ENCODE measurements around the gene MEIS2. TPM values are rescaled to one million over a fixed set of nuclear protein-coding genes. Genes with fewer than 3 reads are reported as not detected.

MEIS2 gene
- total RNA-seq, result not detected in 2 replicates

DNA sequence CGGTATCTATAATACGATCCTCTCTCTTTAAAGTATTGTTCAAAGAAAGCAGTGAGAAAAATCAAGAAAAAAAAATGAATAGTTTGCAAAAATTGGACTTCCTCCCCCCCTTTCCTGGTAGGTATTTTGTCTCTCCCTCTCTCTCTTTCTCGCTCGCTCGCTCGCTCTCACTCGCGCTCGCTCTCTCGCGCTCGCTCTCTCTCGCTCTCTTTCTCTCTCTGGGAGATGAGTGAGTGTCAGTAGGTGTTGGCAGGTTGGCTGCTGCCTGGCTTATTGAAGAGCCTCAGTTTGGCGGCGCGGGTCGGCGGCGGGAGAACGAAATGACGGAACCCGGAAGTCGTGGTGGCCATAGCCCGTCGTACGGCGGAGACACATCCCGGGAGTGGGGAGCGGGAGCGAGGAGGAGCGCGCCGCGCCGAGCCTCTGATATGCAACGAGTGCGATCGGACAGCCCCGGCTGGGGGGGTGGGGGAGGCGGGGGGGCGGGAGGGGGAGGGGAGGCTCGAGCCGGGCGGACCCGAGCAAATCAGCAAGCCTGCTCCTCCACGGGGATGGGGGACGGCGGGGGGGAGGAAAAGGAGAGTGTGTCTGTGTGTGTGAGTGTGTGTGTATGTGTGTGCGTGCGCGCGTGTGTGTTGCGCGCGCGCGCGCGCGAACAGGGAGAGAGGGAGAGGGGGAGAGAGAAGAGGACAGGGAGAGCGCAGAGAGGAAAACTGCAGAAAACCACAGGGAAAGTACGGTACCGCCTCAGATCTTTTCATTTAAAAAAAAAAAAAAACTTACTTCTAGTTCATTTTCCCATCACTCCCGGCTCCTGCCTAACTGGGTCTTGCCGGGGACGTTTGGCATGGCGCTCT, at the start of gene MEIS2:
TSS of gene MEIS2 (minus strand) at position 441 of the 857 bp plus-strand sequence. CDS start 1,083 bp downstream, outside the sequence.
- Mint-ChIP-seq H3K4me1 (ENCODE audit: low read depth) (peaks cover 25% of the 10 kb centered on the region), H3K36me3 (ENCODE audit: low read depth) (peaks cover 11% of the 10 kb centered on the region), H3K27ac (peak within 1 kb of the TSS; percentile 82), H3K9me3 (peaks cover 9% of the 10 kb centered on the region), H3K4me3 (peak within 1 kb of the TSS; percentile 89), H3K27me3 (ENCODE audit: insufficient read depth) (peaks cover 85% of the 10 kb centered on the region)
- no peak for DNase-seq (ENCODE audit: low spot score)
- intact Hi-C loops (cut with micrococcal nuclease), result no loop called here

GRCh38 chr15:37149146-37149545, 48.8 kb upstream of the MEIS2 start:
- intact Hi-C loops (cut with micrococcal nuclease), result no loop called here
- Mint-ChIP-seq H3K4me1 (ENCODE audit: low read depth) (no peaks in the 10 kb centered on the region), H3K4me3 (no peak overlapping the region), H3K36me3 (ENCODE audit: low read depth) (no peaks in the 10 kb centered on the region), H3K27ac (no peak overlapping the region), H3K9me3 (no peaks in the 10 kb centered on the region), H3K27me3 (ENCODE audit: insufficient read depth) (no peaks in the 10 kb centered on the region)
- DNase-seq (ENCODE audit: low spot score), result no peak

DNA sequence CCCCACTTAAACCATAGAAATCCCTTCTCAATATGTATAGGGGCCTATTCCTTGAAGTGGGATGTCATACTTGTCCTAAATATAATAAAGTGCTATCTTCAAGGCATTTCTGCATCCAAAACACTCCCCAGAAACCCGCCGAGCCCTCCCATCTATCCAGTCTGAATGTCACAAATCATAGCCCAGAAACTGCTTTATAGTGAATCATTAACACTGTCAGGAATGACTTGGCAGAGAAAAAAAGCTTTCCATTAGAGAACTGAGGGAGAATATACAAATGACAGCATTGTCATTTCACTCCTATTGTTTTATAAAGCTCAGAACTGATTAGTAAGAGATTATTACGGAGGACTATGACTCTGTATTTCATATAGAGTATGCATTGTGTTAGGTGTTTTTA, 48.4 kb upstream of the MEIS2 start:
- no peak overlapping the region for H3K27ac Mint-ChIP-seq
- no peaks in the 10 kb centered on the region for H3K9me3 Mint-ChIP-seq
- intact Hi-C loops (cut with micrococcal nuclease), result no loop called here
- H3K27me3 Mint-ChIP-seq (ENCODE audit: insufficient read depth), result no peaks in the 10 kb centered on the region
- H3K36me3 Mint-ChIP-seq (ENCODE audit: low read depth), result no peaks in the 10 kb centered on the region
- no peaks in the 10 kb centered on the region for H3K4me1 Mint-ChIP-seq (ENCODE audit: low read depth)
- no peak overlapping the region for H3K4me3 Mint-ChIP-seq
- no peak for DNase-seq (ENCODE audit: low spot score)

GRCh38 chr15:37143351-37143750, 43.0 kb upstream of the MEIS2 start:
- intact Hi-C loops (cut with micrococcal nuclease), result no loop called here
- Mint-ChIP-seq H3K9me3 (no peaks in the 10 kb centered on the region), H3K36me3 (ENCODE audit: low read depth) (no peaks in the 10 kb centered on the region), H3K4me3 (no peak overlapping the region), H3K4me1 (ENCODE audit: low read depth) (no peaks in the 10 kb centered on the region), H3K27ac (no peak overlapping the region), H3K27me3 (ENCODE audit: insufficient read depth) (no peaks in the 10 kb centered on the region)
- DNase-seq (ENCODE audit: low spot score), result no peak

- Mint-ChIP-seq H3K9me3 (no peaks in the 10 kb centered on the region), H3K27ac (no peak overlapping the region), H3K27me3 (ENCODE audit: insufficient read depth) (peaks cover 3% of the 10 kb centered on the region), H3K4me3 (no peak overlapping the region), H3K4me1 (ENCODE audit: low read depth) (no peaks in the 10 kb centered on the region), H3K36me3 (ENCODE audit: low read depth) (no peaks in the 10 kb centered on the region)
- no peak for DNase-seq (ENCODE audit: low spot score)
- intact Hi-C loops (cut with micrococcal nuclease), result no loop called here
Observed at GRCh38 chr15:37142371-37142770, 42.0 kb upstream of the MEIS2 start.

GRCh38 chr15:37140531-37141058, 40.2 kb upstream of the MEIS2 start:
- Mint-ChIP-seq H3K36me3 (ENCODE audit: low read depth) (no peaks in the 10 kb centered on the region), H3K27me3 (ENCODE audit: insufficient read depth) (peaks cover 3% of the 10 kb centered on the region), H3K27ac (no peak overlapping the region), H3K4me3 (no peak overlapping the region), H3K9me3 (no peaks in the 10 kb centered on the region), H3K4me1 (ENCODE audit: low read depth) (no peaks in the 10 kb centered on the region)
- DNase-seq (ENCODE audit: low spot score), result no peak
- intact Hi-C loops (cut with micrococcal nuclease), result no loop called here

DNA sequence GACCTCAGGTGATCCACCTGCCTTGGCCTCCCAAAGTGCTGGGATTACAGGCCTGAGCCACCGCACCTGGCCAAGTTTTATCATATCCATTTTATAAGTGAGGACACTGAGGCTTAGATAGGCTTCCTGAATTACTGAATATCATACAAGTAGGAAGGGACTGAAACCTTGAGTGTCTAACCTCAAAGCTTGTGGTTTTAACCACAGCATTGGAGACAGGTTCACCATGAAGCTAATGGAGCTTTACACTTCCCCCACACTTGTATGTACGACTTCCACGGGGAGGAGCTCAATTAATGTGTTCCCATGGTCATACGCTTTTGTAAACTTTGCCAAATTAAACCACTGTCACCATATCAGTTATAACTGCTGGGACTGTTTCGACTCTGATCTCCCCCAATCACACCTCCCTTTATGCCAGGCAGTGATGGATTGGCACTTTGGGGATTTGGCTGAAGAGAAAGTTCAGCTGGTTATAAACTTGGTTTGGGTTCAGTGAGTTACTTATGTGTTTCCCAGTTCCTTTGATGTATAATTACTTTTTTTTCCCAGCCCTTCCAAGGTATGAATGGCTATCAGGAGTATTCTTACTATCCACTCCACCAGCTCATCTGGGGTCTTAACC, 38.4 kb upstream of the MEIS2 start:
- Mint-ChIP-seq H3K4me1 (ENCODE audit: low read depth) (no peaks in the 10 kb centered on the region), H3K4me3 (no peak overlapping the region), H3K9me3 (no peaks in the 10 kb centered on the region), H3K36me3 (ENCODE audit: low read depth) (no peaks in the 10 kb centered on the region), H3K27me3 (ENCODE audit: insufficient read depth) (peaks cover 3% of the 10 kb centered on the region), H3K27ac (no peak overlapping the region)
- DNase-seq (ENCODE audit: low spot score), result no peak
- intact Hi-C loops (cut with micrococcal nuclease), result loop anchor here (10.0 kb wide), 1 partner anchor 1624 kb away; no protein-coding TSS in a partner anchor

DNA sequence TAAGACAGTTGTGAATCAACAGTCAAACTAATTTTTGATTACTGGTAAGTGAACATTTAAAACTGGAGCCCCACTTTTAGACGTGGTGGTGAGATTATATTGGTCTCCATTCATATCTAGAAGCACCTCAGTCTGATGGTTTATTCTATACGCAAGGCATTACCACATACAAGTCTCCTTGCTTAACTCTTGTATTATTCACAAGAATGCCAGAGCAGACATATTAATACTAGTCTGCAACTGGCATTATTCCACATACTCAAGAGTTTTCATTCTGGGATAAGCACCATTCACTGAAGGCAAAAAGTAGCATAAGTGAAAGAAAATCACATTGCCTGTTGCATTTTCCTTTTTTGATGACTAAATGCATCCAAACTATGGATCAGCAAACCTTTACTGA, 36.9 kb upstream of the MEIS2 start:
- Mint-ChIP-seq H3K9me3 (no peaks in the 10 kb centered on the region), H3K36me3 (ENCODE audit: low read depth) (no peaks in the 10 kb centered on the region), H3K27ac (no peak overlapping the region), H3K27me3 (ENCODE audit: insufficient read depth) (peaks cover 6% of the 10 kb centered on the region), H3K4me1 (ENCODE audit: low read depth) (no peaks in the 10 kb centered on the region), H3K4me3 (no peak overlapping the region)
- intact Hi-C loops (cut with micrococcal nuclease), result loop anchor here (10.0 kb wide), 1 partner anchor 1622 kb away; no protein-coding TSS in a partner anchor
- no peak for DNase-seq (ENCODE audit: low spot score)

- no peaks in the 10 kb centered on the region for H3K9me3 Mint-ChIP-seq
- H3K4me3 Mint-ChIP-seq, result no peak overlapping the region
- no peak overlapping the region for H3K27ac Mint-ChIP-seq
- H3K27me3 Mint-ChIP-seq (ENCODE audit: insufficient read depth), result peaks cover 6% of the 10 kb centered on the region
- H3K4me1 Mint-ChIP-seq (ENCODE audit: low read depth), result no peaks in the 10 kb centered on the region
- DNase-seq (ENCODE audit: low spot score), result no peak
- H3K36me3 Mint-ChIP-seq (ENCODE audit: low read depth), result no peaks in the 10 kb centered on the region
- intact Hi-C loops (cut with micrococcal nuclease), result loop anchor here (10.0 kb wide), 1 partner anchor 1622 kb away; no protein-coding TSS in a partner anchor
Observed at GRCh38 chr15:37136666-37137065, 36.3 kb upstream of the MEIS2 start.

- H3K27me3 Mint-ChIP-seq (ENCODE audit: insufficient read depth), result peaks cover 6% of the 10 kb centered on the region
- H3K36me3 Mint-ChIP-seq (ENCODE audit: low read depth), result no peaks in the 10 kb centered on the region
- DNase-seq (ENCODE audit: low spot score), result no peak
- H3K27ac Mint-ChIP-seq, result no peak overlapping the region
- no peaks in the 10 kb centered on the region for H3K4me1 Mint-ChIP-seq (ENCODE audit: low read depth)
- H3K9me3 Mint-ChIP-seq, result no peaks in the 10 kb centered on the region
- H3K4me3 Mint-ChIP-seq, result no peak overlapping the region
- intact Hi-C loops (cut with micrococcal nuclease), result loop anchor here (10.0 kb wide), 1 partner anchor 1620 kb away; no protein-coding TSS in a partner anchor
Observed at GRCh38 chr15:37135225-37135624, 34.9 kb upstream of the MEIS2 start.

DNA sequence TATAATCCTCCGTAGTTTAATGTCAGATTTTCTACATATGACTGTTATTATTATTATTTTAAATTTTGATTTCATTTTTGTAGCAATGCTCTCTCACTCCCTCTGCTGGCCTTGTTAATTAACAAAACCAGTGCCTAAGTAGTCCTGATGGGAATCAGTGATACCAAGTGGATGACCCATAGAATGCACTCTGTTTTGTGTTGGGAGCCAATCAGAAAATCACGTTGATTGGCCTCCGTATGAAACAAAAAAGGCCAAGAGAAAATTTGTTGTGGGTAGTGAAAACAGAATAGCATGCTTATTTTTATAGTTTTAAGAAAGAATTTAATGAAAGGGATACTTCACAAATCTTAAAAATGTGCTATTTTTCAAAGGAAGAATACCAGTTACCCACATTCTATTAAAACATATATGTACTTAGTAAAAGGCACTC, 34.4 kb upstream of the MEIS2 start:
- H3K4me1 Mint-ChIP-seq (ENCODE audit: low read depth), result no peaks in the 10 kb centered on the region
- no peak overlapping the region for H3K4me3 Mint-ChIP-seq
- H3K27ac Mint-ChIP-seq, result no peak overlapping the region
- no peak for DNase-seq (ENCODE audit: low spot score)
- intact Hi-C loops (cut with micrococcal nuclease), result loop anchor here (10.0 kb wide), 1 partner anchor 1620 kb away; no protein-coding TSS in a partner anchor
- H3K27me3 Mint-ChIP-seq (ENCODE audit: insufficient read depth), result peaks cover 6% of the 10 kb centered on the region
- H3K9me3 Mint-ChIP-seq, result no peaks in the 10 kb centered on the region
- H3K36me3 Mint-ChIP-seq (ENCODE audit: low read depth), result no peaks in the 10 kb centered on the region

DNA sequence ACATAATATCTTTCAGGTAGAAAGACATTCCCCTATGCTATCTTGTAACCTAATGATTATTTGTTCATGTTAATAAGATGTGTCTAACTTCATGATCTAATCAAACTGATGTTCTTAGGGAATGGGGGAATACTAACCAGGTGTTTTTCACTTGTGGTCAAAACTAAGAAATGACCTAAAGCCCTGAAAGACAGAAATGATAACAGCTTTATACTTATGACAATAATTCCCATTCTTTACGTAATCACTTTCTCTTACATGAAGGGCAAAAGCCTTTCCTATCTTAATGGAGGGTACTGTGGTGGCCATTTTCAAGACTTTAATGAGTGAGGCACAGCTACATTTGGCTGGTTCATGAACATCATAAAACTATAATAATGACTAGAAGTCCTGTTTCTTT, 33.9 kb upstream of the MEIS2 start:
- no peaks in the 10 kb centered on the region for H3K36me3 Mint-ChIP-seq (ENCODE audit: low read depth)
- H3K4me1 Mint-ChIP-seq (ENCODE audit: low read depth), result no peaks in the 10 kb centered on the region
- peaks cover 6% of the 10 kb centered on the region for H3K27me3 Mint-ChIP-seq (ENCODE audit: insufficient read depth)
- H3K4me3 Mint-ChIP-seq, result no peak overlapping the region
- intact Hi-C loops (cut with micrococcal nuclease), result loop anchor here (10.0 kb wide), 1 partner anchor 1619 kb away; no protein-coding TSS in a partner anchor
- H3K27ac Mint-ChIP-seq, result no peak overlapping the region
- no peak for DNase-seq (ENCODE audit: low spot score)
- H3K9me3 Mint-ChIP-seq, result no peaks in the 10 kb centered on the region

GRCh38 chr15:37133602-37134001, 33.3 kb upstream of the MEIS2 start:
- intact Hi-C loops (cut with micrococcal nuclease), result loop anchor here (10.0 kb wide), 1 partner anchor 1619 kb away; no protein-coding TSS in a partner anchor
- no peak overlapping the region for H3K4me3 Mint-ChIP-seq
- no peak overlapping the region for H3K27ac Mint-ChIP-seq

More at GRCh38 chr15:37133602-37134001, 33.3 kb upstream of the MEIS2 start:
- H3K9me3 Mint-ChIP-seq, result no peaks in the 10 kb centered on the region
- no peaks in the 10 kb centered on the region for H3K4me1 Mint-ChIP-seq (ENCODE audit: low read depth)
- DNase-seq (ENCODE audit: low spot score), result no peak
- H3K27me3 Mint-ChIP-seq (ENCODE audit: insufficient read depth), result peaks cover 6% of the 10 kb centered on the region
- H3K36me3 Mint-ChIP-seq (ENCODE audit: low read depth), result no peaks in the 10 kb centered on the region
